NOMO-1 treated with dmso at 0.1 percent for 144 hours (cell line): ENCODE data around the gene SLC32A1.

Source experiments
- DNase-seq: peaks from one replicate; lab custom pipeline; 2025; ENCODE audit not compliant: unreplicated experiment; lab: John Stamatoyannopoulos, UW

Gene SLC32A1

GRCh38 chr20:38723848-38724625 lies at the start of gene SLC32A1:
Gene SLC32A1 (plus strand): TSS chr20:38724486. CDS start chr20:38724725, 239 bp downstream.
- no peak for DNase-seq

GRCh38 chr20:38674765-38675133 lies 49.5 kb upstream of the SLC32A1 start:
- no peak for DNase-seq

GRCh38 chr20:38676576-38676975 lies 47.7 kb upstream of the SLC32A1 start:
- no peak for DNase-seq

GRCh38 chr20:38680500-38681306 lies 43.6 kb upstream of the SLC32A1 start:
- DNase-seq: no peak

GRCh38 chr20:38685271-38685670 lies 39.0 kb upstream of the SLC32A1 start:
- DNase-seq: no peak

GRCh38 chr20:38685853-38686473 lies 38.3 kb upstream of the SLC32A1 start:
- DNase-seq: peak; percentile 22

- no peak for DNase-seq
Observed at GRCh38 chr20:38692436-38693411, 31.6 kb upstream of the SLC32A1 start.

GRCh38 chr20:38697306-38697705 lies 27.0 kb upstream of the SLC32A1 start:
- DNase-seq: no peak

GRCh38 chr20:38698541-38698940 lies 25.7 kb upstream of the SLC32A1 start:
- no peak for DNase-seq

GRCh38 chr20:38700141-38700540 lies 24.1 kb upstream of the SLC32A1 start:
- DNase-seq: no peak

- no peak for DNase-seq
Observed at GRCh38 chr20:38700926-38701325, 23.4 kb upstream of the SLC32A1 start.

GRCh38 chr20:38703526-38703925 lies 20.8 kb upstream of the SLC32A1 start:
- DNase-seq: no peak

GRCh38 chr20:38704136-38704535 lies 20.1 kb upstream of the SLC32A1 start:
- DNase-seq: no peak

- no peak for DNase-seq
Observed at GRCh38 chr20:38706509-38706908, 17.8 kb upstream of the SLC32A1 start.

- DNase-seq: no peak
Observed at GRCh38 chr20:38714308-38714707, 10.0 kb upstream of the SLC32A1 start.

GRCh38 chr20:38715646-38716045 lies 8.6 kb upstream of the SLC32A1 start:
- no peak for DNase-seq

- DNase-seq: no peak
Observed at GRCh38 chr20:38722683-38723016, 1.6 kb upstream of the SLC32A1 start.

GRCh38 chr20:38723017-38723847 lies 1.1 kb upstream of the SLC32A1 start:
- DNase-seq: no peak

GRCh38 chr20:38724626-38725147 lies 401 bp downstream of the SLC32A1 start:
- DNase-seq: no peak
